ENCODE measurements around the gene RBM7. TPM values are rescaled to one million over a fixed set of nuclear protein-coding genes. Genes with fewer than 3 reads are reported as not detected.

RBM7 gene
- total RNA-seq, 4 donors from 2014 or later, result 14.7 to 15.5 (median 15.3) TPM

DNA sequence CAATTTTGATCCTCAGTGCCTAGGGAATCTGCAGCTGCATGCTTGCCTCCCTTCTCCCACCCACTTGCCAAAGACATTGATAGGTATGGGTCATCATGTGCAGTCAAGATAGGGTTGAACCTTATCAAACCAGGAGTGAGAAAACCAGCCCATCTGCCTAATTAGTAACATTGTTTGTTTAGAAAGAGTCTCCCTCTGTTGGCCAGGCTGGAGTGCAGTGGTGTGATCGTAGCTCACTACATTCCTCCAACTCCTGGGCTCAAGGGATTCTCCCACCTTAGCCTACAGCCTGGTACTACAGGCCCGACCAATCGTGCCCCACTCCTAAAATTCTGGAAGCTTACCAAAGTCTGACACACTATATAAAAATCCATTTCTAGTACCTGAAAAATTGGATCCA is 4.7 kb upstream of the RBM7 start:
- H3K4me3 ChIP-seq, result no peak overlapping the region
- H3K27me3 ChIP-seq, result no peaks in the 10 kb centered on the region
- WGBS, 2 donors, result 68 to 70% methylated on average over 3 of the region's 3 CpGs
- DNase-seq (ENCODE audit: low spot score in 2 of 2), result no peak
- no peak overlapping the region for H3K27ac ChIP-seq
- H3K36me3 ChIP-seq, result no peaks in the 10 kb centered on the region
- H3K4me1 ChIP-seq, result peaks cover 0 to 27% (median 19%) of the 10 kb centered on the region in 4 donors
- TF ChIP-seq EP300 (IDR thresholded peaks at IDR 0.05) (no peak), POLR2A (IDR thresholded peaks at IDR 0.05) (no peak)
- TF ChIP-seq, protein P1, sequence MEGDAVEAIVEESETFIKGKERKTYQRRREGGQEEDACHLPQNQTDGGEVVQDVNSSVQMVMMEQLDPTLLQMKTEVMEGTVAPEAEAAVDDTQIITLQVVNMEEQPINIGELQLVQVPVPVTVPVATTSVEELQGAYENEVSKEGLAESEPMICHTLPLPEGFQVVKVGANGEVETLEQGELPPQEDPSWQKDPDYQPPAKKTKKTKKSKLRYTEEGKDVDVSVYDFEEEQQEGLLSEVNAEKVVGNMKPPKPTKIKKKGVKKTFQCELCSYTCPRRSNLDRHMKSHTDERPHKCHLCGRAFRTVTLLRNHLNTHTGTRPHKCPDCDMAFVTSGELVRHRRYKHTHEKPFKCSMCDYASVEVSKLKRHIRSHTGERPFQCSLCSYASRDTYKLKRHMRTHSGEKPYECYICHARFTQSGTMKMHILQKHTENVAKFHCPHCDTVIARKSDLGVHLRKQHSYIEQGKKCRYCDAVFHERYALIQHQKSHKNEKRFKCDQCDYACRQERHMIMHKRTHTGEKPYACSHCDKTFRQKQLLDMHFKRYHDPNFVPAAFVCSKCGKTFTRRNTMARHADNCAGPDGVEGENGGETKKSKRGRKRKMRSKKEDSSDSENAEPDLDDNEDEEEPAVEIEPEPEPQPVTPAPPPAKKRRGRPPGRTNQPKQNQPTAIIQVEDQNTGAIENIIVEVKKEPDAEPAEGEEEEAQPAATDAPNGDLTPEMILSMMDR (IDR thresholded peaks at IDR 0.05), result no peak
- no peaks in the 10 kb centered on the region for H3K9me3 ChIP-seq

DNA sequence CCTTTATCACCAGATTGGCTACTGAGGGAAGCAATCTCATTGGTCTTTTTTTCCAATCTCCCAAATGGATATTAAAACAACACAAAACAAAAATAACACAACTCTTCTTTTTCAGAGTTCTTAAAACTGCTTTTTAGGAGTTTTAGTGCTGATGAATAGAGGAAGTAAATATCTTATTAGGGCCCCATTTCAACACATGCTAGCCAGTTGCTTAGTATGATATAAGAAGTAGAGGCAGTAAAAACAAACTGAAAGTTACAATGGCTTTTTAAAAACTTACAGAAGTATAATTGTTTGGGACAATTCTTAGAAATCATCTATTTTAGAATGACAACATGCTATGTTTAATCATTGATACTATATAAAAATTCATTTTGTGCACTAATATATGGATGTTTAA is 3.5 kb upstream of the RBM7 start:
- peak overlapping the region in 2 of 4 donors; percentile 75 to 99 for H3K27ac ChIP-seq
- peaks cover 0 to 34% (median 21%) of the 10 kb centered on the region in 4 donors for H3K4me1 ChIP-seq
- no peaks in the 10 kb centered on the region for H3K9me3 ChIP-seq
- TF ChIP-seq, protein P1 (IDR thresholded peaks at IDR 0.05), result no peak
- TF ChIP-seq EP300 (IDR thresholded peaks at IDR 0.05), result no peak
- no peak for TF ChIP-seq POLR2A (IDR thresholded peaks at IDR 0.05)
- DNase-seq (ENCODE audit: low spot score in 2 of 2), result no peak
- H3K4me3 ChIP-seq, result no peak overlapping the region
- no peaks in the 10 kb centered on the region for H3K27me3 ChIP-seq
- no peaks in the 10 kb centered on the region for H3K36me3 ChIP-seq

DNA sequence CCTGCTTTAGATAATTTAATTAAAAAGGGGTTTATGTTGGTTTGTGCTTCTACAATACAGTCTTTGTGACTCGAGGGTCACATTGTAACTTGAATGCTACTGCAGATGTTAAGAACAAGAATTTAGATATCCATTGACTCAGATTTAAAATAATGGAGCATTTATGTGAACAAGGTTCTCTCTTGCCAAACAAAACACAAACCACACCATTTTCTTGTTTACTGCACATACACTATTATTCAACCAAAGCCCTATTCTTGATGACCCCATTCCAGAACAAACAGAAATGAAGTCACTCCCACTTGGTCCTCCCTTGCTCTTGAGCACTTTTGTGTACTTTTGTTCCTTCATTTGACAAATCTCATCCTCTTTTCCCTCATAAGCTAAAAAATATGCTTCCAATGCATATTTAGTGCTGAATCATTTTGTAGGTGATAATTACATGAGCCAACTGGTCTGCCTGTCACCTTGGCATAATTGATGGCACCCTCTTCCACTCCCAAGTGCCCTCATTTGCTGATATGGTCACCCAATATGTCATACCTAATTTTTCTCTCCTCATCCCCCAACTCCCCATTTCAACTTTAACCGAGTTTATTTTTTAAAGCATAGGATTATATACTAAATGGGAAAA is 3.0 kb upstream of the RBM7 start:
- Histone ChIP-seq H3K4me3 (no peak overlapping the region), H3K27me3 (no peaks in the 10 kb centered on the region), H3K4me1 (peaks cover 0 to 38% (median 23%) of the 10 kb centered on the region in 4 donors), H3K27ac (peak overlapping the region in 3 of 4 donors; percentile 35 to 99 (median 75)), H3K36me3 (no peaks in the 10 kb centered on the region), H3K9me3 (no peaks in the 10 kb centered on the region)
- 38 to 43% methylated on average over 2 of the region's 2 CpGs for WGBS, 2 donors
- TF ChIP-seq EP300 (IDR thresholded peaks at IDR 0.05), result peak in 1 of 2 donors; percentile 32
- no peak for TF ChIP-seq POLR2A (IDR thresholded peaks at IDR 0.05)
- DNase-seq (ENCODE audit: low spot score in 2 of 2), result no peak

DNA sequence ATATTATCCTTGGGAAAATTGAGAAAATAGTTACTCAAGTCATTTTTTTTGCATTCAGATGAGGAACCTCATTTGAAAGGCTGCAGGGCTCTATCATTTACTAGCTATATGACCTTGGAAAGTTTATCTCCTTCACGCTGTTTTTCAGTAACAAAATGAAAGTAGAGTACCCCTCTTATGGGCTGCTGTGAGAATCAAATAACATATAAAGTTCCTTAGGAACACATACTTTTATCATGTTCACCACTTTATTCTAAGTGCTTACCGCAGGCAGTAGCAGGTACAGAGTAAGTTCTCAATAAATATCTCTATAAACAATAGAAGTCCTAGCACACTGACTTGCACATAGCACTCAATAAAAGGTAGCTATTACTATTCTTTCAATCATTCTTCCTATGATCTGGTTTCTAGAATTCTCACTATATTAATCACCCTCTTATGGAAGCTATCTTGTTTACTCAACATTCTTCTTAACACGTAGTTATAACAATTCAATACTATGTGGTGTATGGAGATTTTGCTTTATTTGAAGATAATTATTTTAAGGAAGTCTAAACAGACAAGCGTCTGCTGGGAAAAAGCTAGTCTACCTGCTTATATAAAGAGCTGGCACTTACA is 2.1 kb upstream of the RBM7 start:
- 78 to 84% methylated on average over 4 of the region's 4 CpGs for WGBS, 2 donors
- TF ChIP-seq, protein P1 (IDR thresholded peaks at IDR 0.05), result no peak
- TF ChIP-seq POLR2A (IDR thresholded peaks at IDR 0.05) (no peak), EP300 (IDR thresholded peaks at IDR 0.05) (no peak)

DNA sequence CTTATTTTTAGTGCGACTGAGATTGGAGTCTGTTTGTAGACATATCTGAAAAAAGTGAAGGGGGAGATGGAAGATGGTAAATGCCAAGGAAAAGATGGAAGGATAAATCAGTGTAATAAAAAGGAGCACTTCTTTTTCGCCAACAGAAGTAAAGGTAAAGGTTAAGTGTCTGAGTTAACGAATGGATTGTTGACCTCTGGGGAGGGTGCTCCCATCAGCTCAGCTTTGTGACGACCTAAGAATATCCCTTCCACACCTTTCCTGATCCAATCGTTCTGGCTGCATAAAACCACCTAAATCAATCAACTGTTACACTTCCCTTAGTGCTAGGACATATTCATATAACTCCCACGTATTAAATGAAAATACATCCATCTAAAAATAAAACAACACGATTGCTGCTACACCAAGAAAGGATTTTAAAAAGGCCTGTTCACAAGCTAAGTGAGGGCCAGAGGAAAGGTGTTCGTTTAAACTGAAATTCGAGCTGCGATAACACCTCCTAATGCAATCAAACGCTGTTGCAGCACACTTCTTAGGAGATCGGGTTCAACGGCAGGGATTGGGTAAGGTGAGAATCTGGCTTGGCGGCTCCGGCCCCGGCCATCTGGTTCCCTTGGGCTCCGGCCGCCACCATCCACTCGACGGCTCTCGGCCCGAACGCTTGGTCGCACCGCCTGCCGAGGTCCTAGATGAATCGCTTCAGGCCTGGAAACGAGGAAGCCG is 813 bp upstream of the RBM7 start:
- WGBS, 2 donors, result 6 to 10% methylated on average over 20 to 26 of the region's 29 CpGs
- Histone ChIP-seq H3K27ac (peak overlapping the region; percentile 94 to 99 (median 98)), H3K27me3 (no peaks in the 10 kb centered on the region), H3K4me1 (peaks cover 0 to 59% (median 30%) of the 10 kb centered on the region in 4 donors), H3K36me3 (no peaks in the 10 kb centered on the region), H3K9me3 (no peaks in the 10 kb centered on the region), H3K4me3 (peak overlapping the region; percentile 54 to 81 (median 66))
- no peak for TF ChIP-seq POLR2A (IDR thresholded peaks at IDR 0.05)
- TF ChIP-seq, protein P1 (IDR thresholded peaks at IDR 0.05), result no peak
- no peak for TF ChIP-seq EP300 (IDR thresholded peaks at IDR 0.05)
- DNase-seq (ENCODE audit: low spot score in 2 of 2), result peak; percentile 40 to 55

More for the DNA sequence above, 2.1 kb upstream of the RBM7 start:
- Histone ChIP-seq H3K4me3 (no peak overlapping the region), H3K36me3 (no peaks in the 10 kb centered on the region), H3K27ac (peak overlapping the region in 3 of 4 donors; percentile 98 to 99 (median 99)), H3K27me3 (no peaks in the 10 kb centered on the region), H3K9me3 (no peaks in the 10 kb centered on the region), H3K4me1 (peaks cover 0 to 47% (median 26%) of the 10 kb centered on the region in 4 donors)
- no peak for DNase-seq (ENCODE audit: low spot score in 2 of 2)
